Activated CD8-positive, alpha-beta T cell treated with anti-CD3 and anti-CD28 coated beads for 36 hours (primary cell): ENCODE data around the gene UNC80. TPM values are rescaled to one million over a fixed set of nuclear protein-coding genes. Genes with fewer than 3 reads are reported as not detected.

ENCODE experiments used
- ATAC-seq: fragments of 200-7000 bp; cut with Tn5 transposase; one replicate; pipeline ENCODE4 v1.10.0; 2021; ENCODE audit warnings: mild to moderate bottlenecking, moderate library complexity
- CTCF ChIA-PET: fragments of 350-600 bp; sonication (Branson Sonifier 250); formaldehyde crosslinking; loops from one replicate; lab custom pipeline; 2021; ENCODE audit warnings: antibody characterized with exemption; lab: Charles Lee
- POLR2A ChIA-PET: fragments of 350-600 bp; sonication (Branson Sonifier 250); formaldehyde crosslinking; loops from one replicate; lab custom pipeline; 2021; ENCODE audit warnings: antibody characterized with exemption; lab: Charles Lee
- DNase-seq: peaks from one replicate; pipeline ENCODE4 v3.0.0-alpha.2; 2020
- H3K27ac Mint-ChIP-seq: one replicate; pipeline ENCODE4 v1.8.0; 2021; ENCODE audit warnings: mild to moderate bottlenecking, mixed read lengths
- H3K27me3 Mint-ChIP-seq: one replicate; pipeline ENCODE4 v1.8.0; 2021; ENCODE audit warnings: mixed read lengths
- H3K36me3 Mint-ChIP-seq: one replicate; pipeline ENCODE4 v1.8.0; 2021; ENCODE audit warnings: low read depth, mixed read lengths
- H3K4me1 Mint-ChIP-seq: one replicate; pipeline ENCODE4 v1.8.0; 2021; ENCODE audit warnings: low read depth, mixed read lengths
- H3K4me3 Mint-ChIP-seq: one replicate; pipeline ENCODE4 v1.8.0; 2021; ENCODE audit warnings: mild to moderate bottlenecking, moderate library complexity, mixed read lengths
- H3K9me3 Mint-ChIP-seq: one replicate; pipeline ENCODE4 v1.8.0; 2021; ENCODE audit warnings: mixed read lengths
- intact Hi-C: fragments of 100-400 bp; cut with micrococcal nuclease; formaldehyde crosslinking; loops from one replicate; pipeline ENCODE4 v1.10.0; 2022
- total RNA-seq, 2 experiments: library from RNA; stranded (reverse); gene quantifications; one replicate each; pipeline ENCODE4 v1.2.3, GENCODE V29; 2021
- TF ChIP-seq, protein P1 (sequence below): fragments of 200-600 bp; IDR thresholded peaks from one replicate; pipeline ENCODE4 v1.8.0; 2022; ENCODE audit warnings: antibody characterized with exemption, mild to moderate bottlenecking

Gene UNC80
- total RNA-seq, 2 experiments from 2014 or later, result not detected

DNA sequence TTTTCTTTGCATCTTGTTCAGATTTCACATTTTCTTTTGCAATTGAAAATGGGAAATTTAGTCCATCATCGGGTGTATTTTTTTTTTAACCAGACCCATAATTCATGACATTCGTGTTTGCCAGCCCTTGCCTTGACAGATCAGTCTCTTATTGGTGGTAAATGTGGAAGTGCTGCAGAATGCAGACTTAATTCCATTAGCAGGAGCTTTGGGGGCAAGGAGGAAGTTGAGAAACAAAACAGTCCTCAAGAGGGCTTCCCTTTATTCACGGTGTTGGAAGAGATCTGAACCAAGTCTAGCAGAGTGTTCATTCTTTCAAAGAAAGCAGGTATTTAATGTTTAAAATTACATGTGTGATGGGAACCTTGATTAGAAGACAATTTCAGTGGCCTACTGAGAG, 214.2 kb downstream of the UNC80 start:
- H3K36me3 Mint-ChIP-seq, result no peaks in the 10 kb centered on the region
- H3K27ac Mint-ChIP-seq, result no peak overlapping the region
- DNase-seq, result no peak
- TF ChIP-seq, protein P1, sequence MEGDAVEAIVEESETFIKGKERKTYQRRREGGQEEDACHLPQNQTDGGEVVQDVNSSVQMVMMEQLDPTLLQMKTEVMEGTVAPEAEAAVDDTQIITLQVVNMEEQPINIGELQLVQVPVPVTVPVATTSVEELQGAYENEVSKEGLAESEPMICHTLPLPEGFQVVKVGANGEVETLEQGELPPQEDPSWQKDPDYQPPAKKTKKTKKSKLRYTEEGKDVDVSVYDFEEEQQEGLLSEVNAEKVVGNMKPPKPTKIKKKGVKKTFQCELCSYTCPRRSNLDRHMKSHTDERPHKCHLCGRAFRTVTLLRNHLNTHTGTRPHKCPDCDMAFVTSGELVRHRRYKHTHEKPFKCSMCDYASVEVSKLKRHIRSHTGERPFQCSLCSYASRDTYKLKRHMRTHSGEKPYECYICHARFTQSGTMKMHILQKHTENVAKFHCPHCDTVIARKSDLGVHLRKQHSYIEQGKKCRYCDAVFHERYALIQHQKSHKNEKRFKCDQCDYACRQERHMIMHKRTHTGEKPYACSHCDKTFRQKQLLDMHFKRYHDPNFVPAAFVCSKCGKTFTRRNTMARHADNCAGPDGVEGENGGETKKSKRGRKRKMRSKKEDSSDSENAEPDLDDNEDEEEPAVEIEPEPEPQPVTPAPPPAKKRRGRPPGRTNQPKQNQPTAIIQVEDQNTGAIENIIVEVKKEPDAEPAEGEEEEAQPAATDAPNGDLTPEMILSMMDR, result no peak
- H3K9me3 Mint-ChIP-seq, result no peaks in the 10 kb centered on the region
- peaks cover 2% of the 10 kb centered on the region for H3K4me1 Mint-ChIP-seq
- no peak overlapping the region for H3K4me3 Mint-ChIP-seq
- peaks cover 10% of the 10 kb centered on the region for H3K27me3 Mint-ChIP-seq
- no peak for ATAC-seq
- ChIA-PET POLR2A (no interaction called here), CTCF (interaction anchor here (0.8 to 1.9 kb wide), 4 partner anchors 8 to 210 kb away, joined by 3 to 5 read pairs (median 4); no protein-coding TSS in a partner anchor)
- intact Hi-C loops, result no loop called here

DNA sequence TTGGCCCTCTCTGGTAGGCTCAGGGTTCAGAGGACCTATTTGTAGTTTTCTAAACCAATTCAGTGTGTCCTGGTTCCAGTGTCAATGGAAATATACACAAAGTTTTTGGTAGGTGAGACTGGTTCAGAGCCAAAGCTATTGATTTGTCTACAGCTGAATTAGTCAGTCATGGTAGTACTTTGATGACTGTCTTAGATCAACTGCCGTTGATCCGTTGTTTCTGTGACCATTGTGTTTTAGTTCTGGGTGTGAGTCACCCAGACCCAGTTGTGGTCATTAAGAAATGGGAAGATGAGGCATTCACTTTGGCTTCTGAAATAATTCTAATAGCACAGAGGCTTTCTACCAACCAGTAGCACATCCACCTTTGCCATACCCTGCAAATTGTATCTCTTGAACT, 214.8 kb downstream of the UNC80 start:
- ATAC-seq, result no peak
- CTCF ChIA-PET, result interaction anchor here (1.1 to 1.9 kb wide), 3 partner anchors 9 to 210 kb away, joined by 3 to 5 read pairs (median 5); no protein-coding TSS in a partner anchor
- DNase-seq, result no peak
- Mint-ChIP-seq H3K36me3 (no peaks in the 10 kb centered on the region), H3K4me1 (peaks cover 2% of the 10 kb centered on the region), H3K27ac (no peak overlapping the region), H3K27me3 (peaks cover 12% of the 10 kb centered on the region), H3K4me3 (no peak overlapping the region), H3K9me3 (no peaks in the 10 kb centered on the region)
- POLR2A ChIA-PET, result no interaction called here
- intact Hi-C loops, result no loop called here
- TF ChIP-seq, protein P1, result no peak

DNA sequence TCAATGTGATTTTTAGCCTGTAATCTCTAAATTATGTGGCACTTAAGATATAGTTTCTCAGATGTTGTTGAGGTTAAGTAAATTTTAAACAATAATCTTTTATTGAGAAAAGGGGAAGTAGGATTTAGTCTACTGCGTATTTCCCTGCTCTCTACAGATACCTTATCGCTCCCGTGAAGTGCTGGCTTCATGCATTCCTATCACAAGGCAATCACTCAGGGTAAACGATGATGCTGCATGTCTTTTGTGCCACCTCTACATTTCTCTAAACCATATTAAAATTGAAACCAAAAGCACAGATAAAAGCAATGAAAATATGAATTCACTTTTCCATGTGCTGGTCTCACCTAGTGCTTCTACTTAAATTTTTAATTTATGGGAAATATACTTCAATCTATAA, 216.4 kb downstream of the UNC80 start:
- Mint-ChIP-seq H3K27me3 (peaks cover 12% of the 10 kb centered on the region), H3K4me1 (peaks cover 2% of the 10 kb centered on the region), H3K9me3 (no peaks in the 10 kb centered on the region), H3K36me3 (no peaks in the 10 kb centered on the region), H3K27ac (no peak overlapping the region), H3K4me3 (no peak overlapping the region)
- DNase-seq, result no peak
- POLR2A ChIA-PET, result no interaction called here
- TF ChIP-seq, protein P1, result no peak
- CTCF ChIA-PET, result no interaction called here
- intact Hi-C loops, result no loop called here
- ATAC-seq, result no peak

DNA sequence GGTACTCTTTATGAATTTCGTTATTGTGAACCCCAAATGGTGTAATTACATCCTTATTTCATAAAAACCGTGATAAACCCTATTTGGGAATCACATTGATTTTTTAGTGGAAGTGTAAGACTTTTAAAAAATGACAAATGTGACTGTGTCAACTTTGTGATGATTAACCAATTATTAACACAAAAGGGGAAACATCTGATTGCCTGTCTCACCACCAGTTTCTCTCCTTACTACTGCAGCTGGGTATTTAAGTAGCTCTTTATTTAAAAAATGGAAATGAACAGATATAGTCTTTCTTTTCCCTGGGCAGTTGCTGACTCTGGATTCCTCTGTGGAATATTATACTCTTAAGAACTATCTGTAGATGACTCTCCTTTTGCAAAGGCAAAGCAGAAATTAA, 219.2 kb downstream of the UNC80 start:
- H3K4me1 Mint-ChIP-seq, result peaks cover 2% of the 10 kb centered on the region
- no peaks in the 10 kb centered on the region for H3K9me3 Mint-ChIP-seq
- TF ChIP-seq, protein P1, result no peak
- intact Hi-C loops, result no loop called here
- no peak overlapping the region for H3K27ac Mint-ChIP-seq
- H3K4me3 Mint-ChIP-seq, result no peak overlapping the region
- no peaks in the 10 kb centered on the region for H3K36me3 Mint-ChIP-seq
- ATAC-seq (no peak), DNase-seq (no peak)
- H3K27me3 Mint-ChIP-seq, result peaks cover 11% of the 10 kb centered on the region
- ChIA-PET POLR2A (no interaction called here), CTCF (interaction anchor here (1.4 kb wide), 1 partner anchor 13 kb away, joined by 3 read pairs; no protein-coding TSS in a partner anchor)

DNA sequence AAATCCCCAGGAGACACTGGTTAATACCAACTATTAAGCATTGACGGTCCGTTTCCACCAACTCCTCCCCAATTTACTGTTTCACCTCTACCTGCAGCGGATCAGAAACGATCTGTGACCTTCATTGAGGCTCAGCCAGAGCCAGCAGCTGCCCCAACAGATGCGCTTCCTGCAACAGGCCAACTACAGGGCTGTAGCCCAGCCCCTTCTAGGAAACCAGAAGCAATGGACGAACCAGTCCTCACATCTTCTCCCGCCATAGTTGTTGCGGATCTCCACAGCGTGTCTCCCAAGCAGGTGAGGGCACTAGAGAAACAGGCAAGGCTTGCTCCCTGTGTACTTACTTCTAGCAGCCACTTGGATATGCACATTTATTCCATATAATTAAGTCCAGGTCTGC, 222.3 kb downstream of the UNC80 start:
- Mint-ChIP-seq H3K4me3 (no peak overlapping the region), H3K36me3 (no peaks in the 10 kb centered on the region), H3K9me3 (no peaks in the 10 kb centered on the region), H3K27me3 (peaks cover 9% of the 10 kb centered on the region), H3K4me1 (no peaks in the 10 kb centered on the region), H3K27ac (no peak overlapping the region)
- ATAC-seq (no peak), DNase-seq (no peak)
- ChIA-PET CTCF (interaction anchor here (1.5 to 1.8 kb wide), 2 partner anchors 32 to 202 kb away, joined by 3 to 10 read pairs; no protein-coding TSS in a partner anchor), POLR2A (no interaction called here)
- TF ChIP-seq, protein P1, result no peak
- intact Hi-C loops, result no loop called here
